Keratinocyte (primary cell): ENCODE measurements around the gene SH3PXD2A.

Experiments
- EZH2 ChIP-seq: IDR thresholded peaks from one replicate; pipeline ENCODE4 v1.6.1; 2012; ENCODE audit warnings: inconsistent platforms, mild to moderate bottlenecking, low read length, moderate library complexity
- TF ChIP-seq, protein P1 (sequence below), 3 experiments: IDR thresholded peaks in 1 of 3; conservative IDR thresholded peaks in 1 of 3; optimal IDR thresholded peaks in 1 of 3; 2 replicates in 2 of 3; 3 replicates in 1 of 3; pipeline versions ENCODE3 to v1.5.1; 2011; ENCODE audit warnings: low read length in 3 of 3, mild to moderate bottlenecking in 3 of 3, moderate library complexity in 2 of 3, control low read depth in 1 of 3, inconsistent platforms in 1 of 3; ENCODE audit not compliant: insufficient read depth in 2 of 3; ENCODE audit errors: extremely low read depth in 1 of 3

- TF ChIP-seq, protein P1, sequence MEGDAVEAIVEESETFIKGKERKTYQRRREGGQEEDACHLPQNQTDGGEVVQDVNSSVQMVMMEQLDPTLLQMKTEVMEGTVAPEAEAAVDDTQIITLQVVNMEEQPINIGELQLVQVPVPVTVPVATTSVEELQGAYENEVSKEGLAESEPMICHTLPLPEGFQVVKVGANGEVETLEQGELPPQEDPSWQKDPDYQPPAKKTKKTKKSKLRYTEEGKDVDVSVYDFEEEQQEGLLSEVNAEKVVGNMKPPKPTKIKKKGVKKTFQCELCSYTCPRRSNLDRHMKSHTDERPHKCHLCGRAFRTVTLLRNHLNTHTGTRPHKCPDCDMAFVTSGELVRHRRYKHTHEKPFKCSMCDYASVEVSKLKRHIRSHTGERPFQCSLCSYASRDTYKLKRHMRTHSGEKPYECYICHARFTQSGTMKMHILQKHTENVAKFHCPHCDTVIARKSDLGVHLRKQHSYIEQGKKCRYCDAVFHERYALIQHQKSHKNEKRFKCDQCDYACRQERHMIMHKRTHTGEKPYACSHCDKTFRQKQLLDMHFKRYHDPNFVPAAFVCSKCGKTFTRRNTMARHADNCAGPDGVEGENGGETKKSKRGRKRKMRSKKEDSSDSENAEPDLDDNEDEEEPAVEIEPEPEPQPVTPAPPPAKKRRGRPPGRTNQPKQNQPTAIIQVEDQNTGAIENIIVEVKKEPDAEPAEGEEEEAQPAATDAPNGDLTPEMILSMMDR (optimal IDR thresholded peaks at IDR 0.05 in 1 of 3, IDR thresholded peaks at IDR 0.05 in 1 of 3, conservative IDR thresholded peaks at IDR 0.05 in 1 of 3; ENCODE audit: extremely low read depth in 1 of 3, insufficient read depth in 2 of 3, low read length in 3 of 3): no peak
- TF ChIP-seq EZH2: no peak
Observed at GRCh38 chr10:103750836-103751235, 104.5 kb downstream of the SH3PXD2A start.
